CD4-positive, alpha-beta T cell treated with Interferon alpha-2 for 1 hour (primary cell): Measurements from ENCODE around the gene SWI5.

Source experiments
- DNase-seq, 2 donors: peaks; one replicate each; pipeline ENCODE4 v3.0.0-alpha.2; 2020 to 2022

Gene SWI5

GRCh38 chr9:128322404-128323211 is 46.5 kb downstream of the SWI5 start, which contains the start of the genes COQ4 and TRUB2:
TSS of gene COQ4 (plus strand) at chr9:128322839. CDS start at chr9:128322859, 20 bp downstream.
TSS of gene TRUB2 (minus strand) at chr9:128322447. CDS start at chr9:128322408, 39 bp downstream.
- DNase-seq = peak; percentile 90 to 95

GRCh38 chr9:128323212-128323730 is 47.2 kb downstream of the SWI5 start:
- DNase-seq = no peak

- no peak for DNase-seq
Measured at GRCh38 chr9:128323791-128324190, 47.7 kb downstream of the SWI5 start.

- DNase-seq = no peak
Measured at GRCh38 chr9:128324401-128324800, 48.3 kb downstream of the SWI5 start.

- DNase-seq = no peak
Measured at GRCh38 chr9:128325629-128326028, 49.6 kb downstream of the SWI5 start.

- no peak for DNase-seq
Measured at GRCh38 chr9:128333451-128333869, 57.4 kb downstream of the SWI5 start.

GRCh38 chr9:128335161-128335560 is 59.1 kb downstream of the SWI5 start:
- DNase-seq = no peak

- no peak for DNase-seq
Measured at GRCh38 chr9:128335914-128336313, 59.8 kb downstream of the SWI5 start.

- no peak for DNase-seq
Measured at GRCh38 chr9:128337936-128338335, 61.9 kb downstream of the SWI5 start.
